Activated T-cell treated with anti-CD3 and anti-CD28 coated beads, Interleukin-2, amount 50 U/mL, for 72 hours (primary cell): Measurements from ENCODE around the gene TRAPPC3. TPM values are rescaled to one million over a fixed set of nuclear protein-coding genes. Genes with fewer than 3 reads are reported as not detected.

Source experiments
- ATAC-seq, 2 donors: fragments of 150-1000 bp; cut with Tn5 transposase; replicated peaks in 1 of 2; 2 replicates each; pipeline ENCODE4 v1.10.0; 2021; ENCODE audit warnings: moderate library complexity in 2 of 2, mild to moderate bottlenecking in 1 of 2
- DNase-seq, 2 donors: peaks; one replicate each; pipeline ENCODE4 v3.0.0; 2021 to 2022; ENCODE audit warnings: mixed read lengths in 1 of 2
- H3K27ac Mint-ChIP-seq: one replicate; pipeline ENCODE4 v1.8.0; 2022; ENCODE audit warnings: mild to moderate bottlenecking, moderate library complexity, mixed read lengths
- H3K27me3 Mint-ChIP-seq: one replicate; pipeline ENCODE4 v1.8.0; 2022; ENCODE audit warnings: low read depth, mixed read lengths
- H3K36me3 Mint-ChIP-seq, 2 donors: one replicate each; pipeline ENCODE4 v1.8.0; 2022; ENCODE audit warnings: mixed read lengths in 2 of 2, mild to moderate bottlenecking in 1 of 2; ENCODE audit not compliant: insufficient read depth in 2 of 2
- H3K4me1 Mint-ChIP-seq: one replicate; pipeline ENCODE4 v1.8.0; 2022; ENCODE audit warnings: low read depth, mixed read lengths
- H3K4me3 Mint-ChIP-seq, 2 donors: one replicate each; pipeline ENCODE4 v1.8.0; 2022; ENCODE audit warnings: mild to moderate bottlenecking in 2 of 2, mixed read lengths in 2 of 2, moderate library complexity in 2 of 2
- H3K9me3 Mint-ChIP-seq, 2 donors: one replicate each; pipeline ENCODE4 v1.8.0; 2022; ENCODE audit warnings: mixed read lengths in 2 of 2
- total RNA-seq, 2 donors: library from RNA; stranded (reverse); gene quantifications; one replicate each; pipeline ENCODE4 v1.2.3, GENCODE V29; 2022

Gene TRAPPC3
- total RNA-seq, 2 donors from 2014 or later: 46.2 to 56.2 TPM

DNA sequence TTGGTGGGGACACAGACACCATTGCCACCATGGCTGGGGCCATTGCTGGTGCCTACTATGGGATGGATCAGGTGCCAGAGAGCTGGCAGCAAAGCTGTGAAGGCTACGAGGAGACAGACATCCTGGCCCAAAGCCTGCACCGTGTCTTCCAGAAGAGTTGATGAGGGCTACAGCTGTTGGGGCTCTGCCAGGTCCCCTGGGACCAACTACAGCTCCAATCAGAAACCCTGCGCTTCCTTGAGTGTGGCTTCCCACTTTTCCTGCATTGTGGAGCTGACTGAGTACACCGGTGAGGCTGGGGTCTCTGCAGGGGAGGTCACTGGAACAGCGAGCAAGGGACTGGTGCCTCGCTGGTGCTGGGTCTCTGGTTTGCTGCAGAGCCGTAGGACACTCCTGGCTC lies 56.1 kb downstream of the TRAPPC3 start:
- Mint-ChIP-seq H3K4me3 (no peak overlapping the region), H3K9me3 (no peaks in the 10 kb centered on the region), H3K27me3 (no peaks in the 10 kb centered on the region), H3K27ac (no peak overlapping the region), H3K36me3 (peaks cover 6 to 7% of the 10 kb centered on the region in 2 donors), H3K4me1 (peaks cover 10% of the 10 kb centered on the region)
- ATAC-seq: no peak
- DNase-seq: no peak

DNA sequence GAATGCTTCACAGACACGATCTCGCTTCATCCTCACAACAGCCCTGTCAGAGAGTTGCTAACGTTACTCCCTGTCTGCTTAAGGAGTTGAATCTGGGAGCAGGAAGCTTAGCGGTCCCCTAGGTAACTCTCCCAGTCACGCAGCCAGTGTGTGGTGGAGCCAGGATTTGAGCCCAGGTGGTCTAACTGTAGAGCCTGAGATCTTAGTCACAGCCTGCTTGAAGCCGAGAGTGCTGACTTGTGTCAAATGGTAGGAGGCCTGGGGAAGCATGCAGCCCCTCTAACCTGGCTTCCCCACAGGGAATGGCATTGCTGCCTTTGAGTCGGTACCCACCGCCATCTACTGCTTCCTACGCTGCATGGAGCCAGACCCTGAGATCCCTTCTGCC lies 56.5 kb downstream of the TRAPPC3 start:
- no peak for ATAC-seq
- no peak overlapping the region for H3K4me3 Mint-ChIP-seq

DNA sequence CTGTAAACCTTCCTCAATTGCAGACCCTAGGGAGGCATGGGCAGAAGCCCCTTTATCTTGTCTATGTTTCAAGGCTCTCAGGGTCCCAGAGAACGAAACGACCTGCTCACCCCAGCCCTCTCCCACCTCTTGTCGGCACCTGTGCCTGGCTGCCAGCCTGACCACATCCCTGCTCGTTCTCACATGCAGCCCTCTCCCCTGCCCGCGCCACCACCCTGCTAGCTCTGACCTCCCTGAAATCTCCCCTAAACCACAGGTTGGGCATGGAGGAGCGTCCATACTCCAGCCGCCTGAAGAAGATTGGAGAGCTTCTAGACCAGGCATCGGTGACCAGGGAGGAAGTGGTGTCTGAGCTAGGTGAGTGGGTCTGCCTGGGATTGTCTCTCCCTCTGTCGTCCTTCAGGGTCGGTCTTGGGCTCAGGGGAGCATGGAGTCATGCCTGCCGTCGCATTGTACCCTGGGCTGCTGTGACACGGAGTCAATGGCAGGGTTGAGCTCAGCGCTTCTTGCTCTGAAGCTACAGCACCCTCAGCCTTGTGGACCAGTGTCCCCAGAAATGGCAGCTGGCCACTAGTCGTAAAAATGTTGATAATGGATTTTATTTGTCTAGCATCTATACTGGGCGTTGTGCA lies 57.0 kb downstream of the TRAPPC3 start:
- peaks cover 6 to 7% of the 10 kb centered on the region in 2 donors for H3K36me3 Mint-ChIP-seq
- no peak for DNase-seq

More for the DNA sequence above, 56.5 kb downstream of the TRAPPC3 start:
- Mint-ChIP-seq H3K4me1 (peaks cover 10% of the 10 kb centered on the region), H3K9me3 (no peaks in the 10 kb centered on the region), H3K36me3 (peaks cover 6 to 7% of the 10 kb centered on the region in 2 donors), H3K27ac (no peak overlapping the region), H3K27me3 (no peaks in the 10 kb centered on the region)
- DNase-seq: no peak

DNA sequence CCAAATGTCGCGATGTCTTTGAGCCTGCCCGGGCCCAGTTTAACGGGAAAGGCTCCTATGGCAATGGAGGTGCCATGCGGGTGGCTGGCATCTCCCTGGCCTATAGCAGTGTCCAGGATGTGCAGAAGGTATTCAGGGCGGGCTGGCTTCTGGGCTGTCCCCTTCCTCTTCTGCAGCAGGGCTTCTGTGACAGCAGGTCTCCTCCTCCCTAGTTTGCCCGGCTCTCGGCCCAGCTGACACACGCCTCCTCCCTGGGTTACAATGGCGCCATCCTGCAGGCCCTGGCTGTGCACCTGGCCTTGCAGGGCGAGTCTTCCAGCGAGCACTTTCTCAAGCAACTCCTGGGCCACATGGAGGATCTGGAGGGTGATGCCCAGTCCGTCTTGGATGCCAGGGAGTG lies 57.6 kb downstream of the TRAPPC3 start:
- Mint-ChIP-seq H3K27me3 (no peaks in the 10 kb centered on the region), H3K36me3 (peaks cover 6 to 7% of the 10 kb centered on the region in 2 donors), H3K9me3 (no peaks in the 10 kb centered on the region), H3K27ac (no peak overlapping the region), H3K4me3 (peak overlapping the region in 1 of 2 donors; percentile 59), H3K4me1 (peaks cover 10% of the 10 kb centered on the region)
- no peak for DNase-seq
- no peak for ATAC-seq

More for the DNA sequence above, 57.0 kb downstream of the TRAPPC3 start:
- Mint-ChIP-seq H3K27ac (no peak overlapping the region), H3K9me3 (no peaks in the 10 kb centered on the region), H3K4me3 (no peak overlapping the region), H3K4me1 (peaks cover 10% of the 10 kb centered on the region), H3K27me3 (no peaks in the 10 kb centered on the region)
- ATAC-seq: no peak

DNA sequence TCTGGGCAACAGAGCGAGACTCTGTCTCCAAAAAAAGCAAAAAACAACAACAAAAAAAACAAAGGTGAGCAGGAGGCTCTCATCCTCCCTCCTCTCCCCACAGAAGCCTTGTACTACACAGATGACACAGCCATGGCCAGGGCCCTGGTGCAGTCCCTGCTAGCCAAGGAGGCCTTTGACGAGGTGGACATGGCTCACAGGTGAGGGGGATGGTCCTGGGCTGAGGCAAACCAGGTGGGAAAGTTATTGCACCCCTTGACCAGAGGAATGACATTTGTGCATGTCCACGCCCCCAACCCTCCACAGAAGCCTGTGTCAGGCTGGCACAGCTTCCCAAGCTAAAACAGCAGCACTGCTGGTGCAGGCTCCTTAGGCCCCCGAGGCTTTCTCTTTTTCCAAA lies 58.1 kb downstream of the TRAPPC3 start:
- H3K27ac Mint-ChIP-seq: no peak overlapping the region
- DNase-seq: no peak
- H3K36me3 Mint-ChIP-seq: peaks cover 6 to 7% of the 10 kb centered on the region in 2 donors
- no peak for ATAC-seq
- no peak overlapping the region for H3K4me3 Mint-ChIP-seq
- no peaks in the 10 kb centered on the region for H3K27me3 Mint-ChIP-seq
- H3K4me1 Mint-ChIP-seq: peaks cover 10% of the 10 kb centered on the region
- H3K9me3 Mint-ChIP-seq: no peaks in the 10 kb centered on the region

DNA sequence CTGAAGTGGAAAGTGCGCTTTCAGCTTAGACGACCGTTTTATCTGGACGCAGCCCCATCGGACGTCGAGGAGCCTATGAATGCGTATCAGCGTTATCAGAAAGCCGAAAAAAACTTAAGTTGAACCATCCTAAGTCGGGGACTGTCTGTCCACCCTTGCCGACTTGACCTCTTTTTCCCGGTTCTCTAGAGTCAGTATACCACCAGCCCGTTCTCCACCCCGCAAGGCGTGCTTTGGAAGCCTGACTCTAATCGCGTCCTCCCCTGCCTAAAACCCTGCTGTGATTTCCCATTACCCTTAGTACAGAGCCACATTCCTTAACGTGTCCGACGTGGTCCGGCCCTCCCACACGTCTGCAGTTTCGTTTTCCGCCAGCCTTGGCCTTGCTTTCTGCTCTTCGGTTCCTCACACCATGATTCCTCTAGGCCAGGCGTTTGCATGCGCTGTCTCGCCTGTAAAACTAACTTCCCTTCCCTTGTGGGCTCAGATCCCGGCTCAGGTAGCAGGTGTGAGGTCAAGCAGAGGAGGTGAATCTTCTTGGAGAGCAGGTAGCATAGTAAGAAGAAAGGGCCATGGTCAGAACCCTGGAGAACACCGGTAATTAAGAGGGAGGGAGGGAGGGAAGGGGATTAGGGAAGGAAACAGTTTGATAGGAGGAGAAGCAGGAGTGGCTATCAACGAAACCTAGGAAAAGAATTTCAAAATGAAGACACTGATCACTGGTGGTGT lies 59.7 kb downstream of the TRAPPC3 start:
- Mint-ChIP-seq H3K9me3 (no peaks in the 10 kb centered on the region), H3K27me3 (peaks cover 7% of the 10 kb centered on the region), H3K4me3 (peak overlapping the region; percentile 82 to 92), H3K4me1 (peaks cover 12% of the 10 kb centered on the region), H3K36me3 (peaks cover 6 to 7% of the 10 kb centered on the region in 2 donors), H3K27ac (peak overlapping the region; percentile 69)
- no peak for ATAC-seq
- no peak for DNase-seq

DNA sequence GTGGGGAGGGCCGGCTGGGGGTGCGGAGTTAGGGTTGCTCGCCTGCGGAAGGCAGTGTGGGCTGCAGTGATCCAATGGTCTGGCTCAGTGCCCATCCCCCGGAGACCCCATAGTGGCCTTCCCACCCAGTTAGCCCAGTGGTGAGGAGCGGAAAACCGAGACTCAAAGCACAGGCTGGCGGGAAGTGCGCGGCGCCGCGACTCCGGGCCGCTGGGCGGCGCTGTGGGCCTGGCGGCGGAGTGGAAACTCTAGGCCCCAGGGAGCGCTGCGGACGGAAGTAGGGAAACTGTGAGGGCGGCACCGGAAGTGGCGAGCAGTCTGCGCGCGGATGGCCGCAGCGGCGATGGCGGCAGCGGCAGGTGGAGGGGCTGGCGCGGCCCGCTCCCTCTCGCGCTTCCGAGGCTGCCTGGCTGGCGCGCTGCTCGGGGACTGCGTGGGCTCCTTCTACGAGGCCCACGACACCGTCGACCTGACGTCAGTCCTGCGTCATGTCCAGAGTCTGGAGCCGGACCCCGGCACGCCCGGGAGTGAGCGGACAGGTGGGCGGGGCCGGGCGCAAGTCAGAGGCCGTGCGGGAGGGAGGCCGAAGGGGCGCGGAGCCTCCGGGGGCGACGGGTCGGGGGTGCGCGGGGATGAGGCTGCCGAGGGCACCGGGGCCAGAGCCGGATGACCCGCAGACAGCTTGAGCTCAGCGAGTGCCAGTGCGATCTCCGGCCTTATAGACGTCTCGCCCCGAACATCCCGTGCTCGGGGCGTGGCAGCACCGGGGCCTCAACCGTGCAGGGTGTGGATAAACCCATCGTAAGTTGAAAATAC lies 60.5 kb downstream of the TRAPPC3 start, which contains the start of gene ADPRS:
ADPRS (plus strand) TSS at position 316 of the 816 bp plus-strand sequence; CDS start at position 329, 13 bp downstream.
- H3K4me3 Mint-ChIP-seq: peak within 1 kb of the TSS; percentile 82 to 92

DNA sequence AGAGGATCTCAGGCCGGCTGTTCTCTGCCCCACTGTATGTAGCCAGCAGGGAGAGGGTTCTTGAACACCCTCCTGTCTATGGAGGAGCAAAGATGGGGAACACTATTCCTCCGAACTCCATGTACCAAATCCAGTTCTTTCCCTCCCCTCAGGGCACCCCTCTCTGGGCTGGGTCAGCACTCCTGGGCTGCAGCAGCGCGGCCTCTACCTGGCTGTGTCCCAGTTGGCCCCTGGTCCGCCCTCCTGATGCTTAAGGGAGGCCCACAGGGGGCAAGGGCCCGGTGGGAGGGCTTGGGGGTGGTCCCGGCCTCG lies 61.1 kb downstream of the TRAPPC3 start:
- H3K9me3 Mint-ChIP-seq: no peaks in the 10 kb centered on the region
- DNase-seq (no peak), ATAC-seq (peak; percentile 36 to 46)
- H3K27ac Mint-ChIP-seq: no peak overlapping the region
- peaks cover 8% of the 10 kb centered on the region for H3K27me3 Mint-ChIP-seq
- peaks cover 15% of the 10 kb centered on the region for H3K4me1 Mint-ChIP-seq
- peak overlapping the region; percentile 82 to 92 for H3K4me3 Mint-ChIP-seq
- H3K36me3 Mint-ChIP-seq: peaks cover 6 to 7% of the 10 kb centered on the region in 2 donors

More for the DNA sequence above, 60.5 kb downstream of the TRAPPC3 start, which contains the start of gene ADPRS:
- peaks cover 6 to 7% of the 10 kb centered on the region in 2 donors for H3K36me3 Mint-ChIP-seq
- ATAC-seq (peak; percentile 90 to 92), DNase-seq (peak; percentile 93 to 94)
- H3K27ac Mint-ChIP-seq: peak within 1 kb of the TSS; percentile 69
- H3K27me3 Mint-ChIP-seq: peaks cover 8% of the 10 kb centered on the region
- peaks cover 15% of the 10 kb centered on the region for H3K4me1 Mint-ChIP-seq
- no peaks in the 10 kb centered on the region for H3K9me3 Mint-ChIP-seq

DNA sequence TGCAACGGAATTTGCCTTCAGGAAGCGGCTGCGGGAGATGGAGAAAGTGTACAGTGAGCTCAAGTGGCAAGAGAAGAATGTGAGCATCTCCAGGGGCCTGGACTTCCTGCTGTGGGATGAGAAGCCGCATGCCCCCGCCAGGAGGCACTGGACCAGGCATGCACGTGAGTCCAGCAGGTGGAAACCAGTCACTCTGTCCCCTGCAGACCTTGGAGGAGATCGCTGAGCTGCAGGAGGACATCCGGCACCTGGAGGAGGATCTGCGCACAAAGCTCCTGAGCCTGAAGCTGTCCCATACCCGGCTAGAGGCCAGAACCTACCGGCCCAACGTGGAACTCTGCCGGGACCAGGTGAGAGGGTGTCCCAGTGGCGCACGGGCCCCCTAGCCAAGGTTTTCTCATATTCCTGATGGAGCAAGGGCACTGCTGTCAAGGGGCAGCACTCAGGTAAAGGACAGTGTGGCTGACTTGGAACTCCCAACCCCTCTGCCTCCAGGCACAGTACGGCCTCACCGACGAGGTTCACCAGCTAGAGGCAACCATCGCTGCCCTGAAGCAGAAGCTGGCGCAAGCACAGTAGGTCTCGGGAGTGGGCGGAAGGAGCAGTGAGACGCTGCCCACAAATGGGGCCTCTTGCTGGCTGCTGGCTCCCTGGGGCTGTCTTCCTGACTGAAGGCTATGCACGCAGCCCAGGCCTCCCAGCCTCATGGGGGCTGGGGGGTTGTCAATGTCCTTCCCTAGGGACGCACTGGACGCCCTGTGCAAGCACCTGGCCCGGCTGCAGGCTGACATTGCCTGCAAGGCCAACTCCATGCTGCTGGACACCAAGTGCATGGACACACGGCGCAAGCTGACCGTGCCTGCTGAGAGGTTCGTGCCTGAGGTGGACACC lies 61.8 kb downstream of the TRAPPC3 start:
- no peak for ATAC-seq
- no peak for DNase-seq
- Mint-ChIP-seq H3K9me3 (no peaks in the 10 kb centered on the region), H3K27me3 (peaks cover 11% of the 10 kb centered on the region), H3K27ac (no peak overlapping the region), H3K4me1 (peaks cover 15% of the 10 kb centered on the region), H3K4me3 (peak overlapping the region; percentile 31 to 92), H3K36me3 (peaks cover 5 to 7% of the 10 kb centered on the region in 2 donors)

Other genes with a start within 250 kb of the TRAPPC3 start
- 10 to 100 TPM; 30.1 to 35.9 TPM for gene AGO3, start 218.4 kb downstream of the TRAPPC3 start, total RNA-seq
- gene TEKT2, start 65.4 kb downstream of the TRAPPC3 start, total RNA-seq: under 1 TPM; 0.17 to 0.37 TPM
- gene ADPRS, start 60.6 kb downstream of the TRAPPC3 start, total RNA-seq: 10 to 100 TPM; 23.2 to 28.9 TPM
- gene COL8A2, start 24.3 kb downstream of the TRAPPC3 start, total RNA-seq: under 1 TPM; 0.07 to 0.09 TPM
- 100 to 1,000 TPM; 131 to 142 TPM for gene MAP7D1, start 6.7 kb upstream of the TRAPPC3 start, total RNA-seq
- gene THRAP3, start 75.0 kb upstream of the TRAPPC3 start, total RNA-seq: 100 to 1,000 TPM; 108 to 110 TPM
- 10 to 100 TPM in 1 of 2 donors, 1 to 10 TPM in 1; 8.1 to 16.3 TPM for gene SH3D21, start 156.9 kb upstream of the TRAPPC3 start, total RNA-seq
- gene EVA1B, start 174.2 kb upstream of the TRAPPC3 start, total RNA-seq: 1 to 10 TPM; 8.0 to 9.4 TPM
- 10 to 100 TPM; 56.1 to 63.5 TPM for gene STK40, start 236.4 kb upstream of the TRAPPC3 start, total RNA-seq
- gene LSM10, start 248.4 kb upstream of the TRAPPC3 start, total RNA-seq: 10 to 100 TPM; 56.5 to 66.2 TPM